Smooth muscle cell (in vitro differentiated cells): ENCODE measurements around the gene RCC2. TPM values are rescaled to one million over a fixed set of nuclear protein-coding genes. Genes with fewer than 3 reads are reported as not detected.

Experiments
- DNase-seq: peaks from one replicate; lab custom pipeline; 2025; ENCODE audit not compliant: unreplicated experiment; lab: John Stamatoyannopoulos, UW
- H2AFZ ChIP-seq: fragments of 200-600 bp; sonication (generic); 2 replicates; pipeline ENCODE4 v1.6.0; 2016; ENCODE audit warnings: antibody characterized with exemption, low read depth, mild to moderate bottlenecking
- H3F3A ChIP-seq: fragments of 200-600 bp; sonication (generic); 2 replicates; pipeline ENCODE4 v1.6.0; 2017; ENCODE audit warnings: antibody characterized with exemption, low read depth
- H3K27ac ChIP-seq: fragments of 200-600 bp; sonication (generic); 2 replicates; pipeline ENCODE4 v1.5.1; 2016; ENCODE audit warnings: low read depth, mild to moderate bottlenecking
- H3K27me3 ChIP-seq: fragments of 200-600 bp; sonication (generic); 2 replicates; pipeline ENCODE4 v1.6.1; 2016; ENCODE audit warnings: low read depth, mild to moderate bottlenecking
- H3K36me3 ChIP-seq: fragments of 200-600 bp; sonication (generic); 2 replicates; pipeline ENCODE4 v1.5.1; 2016; ENCODE audit warnings: low read depth
- H3K4me1 ChIP-seq: fragments of 200-600 bp; sonication (generic); 2 replicates; pipeline ENCODE4 v1.5.1; 2016; ENCODE audit warnings: low read depth
- H3K4me2 ChIP-seq: fragments of 200-600 bp; sonication (generic); 2 replicates; pipeline ENCODE4 v1.6.0; 2016; ENCODE audit warnings: mild to moderate bottlenecking
- H3K4me3 ChIP-seq: fragments of 200-600 bp; sonication (generic); 2 replicates; pipeline ENCODE4 v1.5.1; 2016; ENCODE audit warnings: mild to moderate bottlenecking
- H3K79me2 ChIP-seq: fragments of 200-600 bp; sonication (generic); 2 replicates; pipeline ENCODE4 v1.6.0; 2016; ENCODE audit warnings: low read depth, mild to moderate bottlenecking
- H3K9ac ChIP-seq: fragments of 200-600 bp; sonication (generic); 2 replicates; pipeline ENCODE4 v1.6.0; 2016; ENCODE audit warnings: low read depth
- H3K9me3 ChIP-seq: fragments of 200-600 bp; sonication (generic); replicated peaks from 2 replicates; pipeline ENCODE4 v1.5.1; 2016; ENCODE audit warnings: low read depth
- H4K20me1 ChIP-seq: fragments of 200-600 bp; sonication (generic); 2 replicates; pipeline ENCODE4 v1.6.0; 2016; ENCODE audit warnings: low read depth
- WGBS: methylation state at CpG from one replicate; pipeline ENCODE4 v1.1.7; 2016; ENCODE audit warnings: low lambda C conversion rate; 5-methylcytosine and 5-hydroxymethylcytosine counted together
- polyA plus RNA-seq: library from polyadenylated mRNA; unstranded; fragments of >200 nt; fragmentation: Nextera tagmentation; extraction: Ambion mirVana; gene quantifications from 2 replicates; pipeline ENCODE4 v1.2.1, GENCODE V29; 2016
- total RNA-seq: library from RNA; depleted of rRNA; stranded (reverse); fragments of >200 nt; gene quantifications from 2 replicates; pipeline ENCODE4 v1.2.3, GENCODE V29; 2014
- TF ChIP-seq, protein P1 (sequence below): fragments of 200-600 bp; sonication (generic); IDR thresholded peaks from 2 replicates; pipeline ENCODE4 v1.5.1; 2017; ENCODE audit warnings: borderline replicate concordance, mild to moderate bottlenecking, antibody characterized with exemption; ENCODE audit not compliant: insufficient read depth, poor library complexity, severe bottlenecking

The RCC2 gene
- total and polyA plus RNA-seq, 2 experiments from 2014 or later = 28.0 to 44.5 TPM

DNA sequence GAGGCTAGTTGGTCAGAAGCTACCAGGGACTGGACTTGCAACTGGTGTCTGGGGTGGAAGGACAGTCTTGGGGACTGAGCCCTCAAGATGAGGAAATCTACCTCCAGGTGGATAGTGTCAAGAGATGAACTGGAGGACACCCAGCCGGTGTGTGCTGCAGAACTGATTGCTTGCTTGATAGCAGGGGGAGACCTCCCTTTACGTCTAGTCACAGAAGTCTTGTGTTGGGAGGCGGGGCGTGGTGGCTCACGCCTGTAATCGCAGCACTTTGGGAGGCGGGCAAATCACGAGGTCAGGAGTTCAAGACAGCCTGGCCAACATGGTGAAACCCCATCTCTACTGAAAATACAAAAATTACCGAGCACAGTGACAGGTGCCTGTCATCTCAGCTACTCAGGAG, 4.9 kb downstream of the RCC2 start:
- Histone ChIP-seq H3K27ac (no peak overlapping the region), H4K20me1 (peaks cover 77% of the 10 kb centered on the region), H3F3A (peaks cover 11% of the 10 kb centered on the region), H3K36me3 (no peaks in the 10 kb centered on the region), H3K4me3 (no peak overlapping the region), H3K4me2 (no peak overlapping the region), H3K9me3 (no peaks in the 10 kb centered on the region), H3K27me3 (no peaks in the 10 kb centered on the region), H3K4me1 (peaks cover 14% of the 10 kb centered on the region), H3K79me2 (peaks cover 75% of the 10 kb centered on the region), H2AFZ (no peak overlapping the region), H3K9ac (no peak overlapping the region)
- no peak for DNase-seq
- TF ChIP-seq, protein P1, sequence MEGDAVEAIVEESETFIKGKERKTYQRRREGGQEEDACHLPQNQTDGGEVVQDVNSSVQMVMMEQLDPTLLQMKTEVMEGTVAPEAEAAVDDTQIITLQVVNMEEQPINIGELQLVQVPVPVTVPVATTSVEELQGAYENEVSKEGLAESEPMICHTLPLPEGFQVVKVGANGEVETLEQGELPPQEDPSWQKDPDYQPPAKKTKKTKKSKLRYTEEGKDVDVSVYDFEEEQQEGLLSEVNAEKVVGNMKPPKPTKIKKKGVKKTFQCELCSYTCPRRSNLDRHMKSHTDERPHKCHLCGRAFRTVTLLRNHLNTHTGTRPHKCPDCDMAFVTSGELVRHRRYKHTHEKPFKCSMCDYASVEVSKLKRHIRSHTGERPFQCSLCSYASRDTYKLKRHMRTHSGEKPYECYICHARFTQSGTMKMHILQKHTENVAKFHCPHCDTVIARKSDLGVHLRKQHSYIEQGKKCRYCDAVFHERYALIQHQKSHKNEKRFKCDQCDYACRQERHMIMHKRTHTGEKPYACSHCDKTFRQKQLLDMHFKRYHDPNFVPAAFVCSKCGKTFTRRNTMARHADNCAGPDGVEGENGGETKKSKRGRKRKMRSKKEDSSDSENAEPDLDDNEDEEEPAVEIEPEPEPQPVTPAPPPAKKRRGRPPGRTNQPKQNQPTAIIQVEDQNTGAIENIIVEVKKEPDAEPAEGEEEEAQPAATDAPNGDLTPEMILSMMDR = no peak
- 85% methylated on average over 9 of the region's 9 CpGs for WGBS

DNA sequence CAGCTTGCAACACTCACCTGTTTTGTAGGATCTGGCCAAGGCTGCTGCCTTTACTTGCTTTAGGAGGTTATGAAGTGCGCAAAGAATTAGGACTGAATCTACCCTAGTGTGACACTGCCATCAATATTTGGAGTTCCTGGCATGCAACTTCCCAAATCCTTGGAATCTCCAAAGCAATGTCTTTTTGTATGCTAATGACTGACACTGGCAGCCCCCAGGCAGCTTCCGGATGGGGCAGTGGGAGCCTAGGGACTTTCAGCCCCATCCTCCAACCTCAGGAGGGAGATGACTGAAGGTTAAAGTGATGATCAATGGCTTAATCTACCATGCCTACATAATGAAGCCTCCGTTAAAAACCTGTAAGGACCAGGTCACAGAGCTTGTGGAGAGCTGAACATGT, 5.5 kb downstream of the RCC2 start:
- H3K4me3 ChIP-seq = no peak overlapping the region
- H2AFZ ChIP-seq = no peak overlapping the region
- H3K9me3 ChIP-seq = no peaks in the 10 kb centered on the region
- H4K20me1 ChIP-seq = peaks cover 83% of the 10 kb centered on the region
- peaks cover 80% of the 10 kb centered on the region for H3K79me2 ChIP-seq
- peaks cover 14% of the 10 kb centered on the region for H3K4me1 ChIP-seq
- no peak overlapping the region for H3K27ac ChIP-seq
- WGBS = 64% methylated on average over 3 of the region's 3 CpGs
- no peak for DNase-seq
- H3K36me3 ChIP-seq = no peaks in the 10 kb centered on the region
- H3K4me2 ChIP-seq = no peak overlapping the region
- peaks cover 11% of the 10 kb centered on the region for H3F3A ChIP-seq
- TF ChIP-seq, protein P1 = no peak
- H3K9ac ChIP-seq = no peak overlapping the region
- no peaks in the 10 kb centered on the region for H3K27me3 ChIP-seq

DNA sequence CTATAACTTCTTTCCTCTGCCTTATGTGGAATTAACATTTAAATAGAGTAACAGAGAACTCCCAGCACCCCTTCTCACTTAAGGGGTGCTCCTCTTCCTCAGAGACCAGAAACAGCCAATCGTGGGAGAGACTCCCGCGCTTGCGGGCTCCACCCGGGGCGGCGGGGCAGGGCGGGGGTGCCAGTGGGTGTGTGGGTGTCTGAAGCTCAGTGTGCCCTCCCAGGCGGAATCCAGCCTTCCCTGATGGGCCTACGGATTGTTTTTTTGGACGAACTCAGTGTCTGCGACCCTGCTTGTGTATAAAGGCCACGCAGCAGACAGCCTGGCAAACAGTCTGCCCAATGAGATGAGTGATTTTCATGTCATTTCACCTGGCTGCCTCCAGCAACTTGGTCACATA, 6.2 kb downstream of the RCC2 start:
- H3K27ac ChIP-seq = no peak overlapping the region
- DNase-seq = no peak
- no peaks in the 10 kb centered on the region for H3K27me3 ChIP-seq
- peaks cover 82% of the 10 kb centered on the region for H3K79me2 ChIP-seq
- TF ChIP-seq, protein P1 = no peak
- H3K9me3 ChIP-seq = no peaks in the 10 kb centered on the region
- no peaks in the 10 kb centered on the region for H3K36me3 ChIP-seq
- no peak overlapping the region for H3K9ac ChIP-seq
- peaks cover 6% of the 10 kb centered on the region for H3F3A ChIP-seq
- peaks cover 14% of the 10 kb centered on the region for H3K4me1 ChIP-seq
- 97% methylated on average over 13 of the region's 13 CpGs for WGBS
- no peak overlapping the region for H2AFZ ChIP-seq
- no peak overlapping the region for H3K4me3 ChIP-seq
- peaks cover 90% of the 10 kb centered on the region for H4K20me1 ChIP-seq
- no peak overlapping the region for H3K4me2 ChIP-seq

DNA sequence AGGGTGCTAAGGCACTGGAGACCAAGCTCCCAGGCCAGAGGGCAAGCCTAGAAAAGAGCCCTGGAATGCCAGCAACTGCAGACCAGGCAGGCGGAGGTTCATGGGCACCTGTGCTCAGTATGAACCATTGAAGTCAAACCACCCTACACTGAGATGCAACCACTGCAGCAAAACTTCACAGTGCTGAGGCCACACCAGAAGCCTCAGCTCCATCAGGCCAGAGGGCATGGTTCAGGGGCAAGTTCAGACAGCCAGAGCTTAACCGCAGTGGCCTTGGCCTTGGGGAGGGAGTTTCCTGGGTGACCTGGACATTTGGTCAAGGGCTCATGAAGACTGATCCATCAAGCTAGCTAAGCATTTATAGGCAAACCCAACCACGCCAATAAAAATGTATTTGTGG, 7.1 kb downstream of the RCC2 start:
- H3K4me2 ChIP-seq = no peak overlapping the region
- H3K9ac ChIP-seq = no peak overlapping the region

More for the DNA sequence above, 7.1 kb downstream of the RCC2 start:
- H3K27ac ChIP-seq = no peak overlapping the region
- H3K36me3 ChIP-seq = no peaks in the 10 kb centered on the region
- H3F3A ChIP-seq = peaks cover 6% of the 10 kb centered on the region
- H3K4me1 ChIP-seq = peaks cover 14% of the 10 kb centered on the region
- H3K4me3 ChIP-seq = no peak overlapping the region
- TF ChIP-seq, protein P1 = no peak
- peaks cover 99% of the 10 kb centered on the region for H4K20me1 ChIP-seq
- H3K27me3 ChIP-seq = no peaks in the 10 kb centered on the region
- no peak for DNase-seq
- no peak overlapping the region for H2AFZ ChIP-seq
- 100% methylated on average over 3 of the region's 3 CpGs for WGBS
- H3K9me3 ChIP-seq = no peaks in the 10 kb centered on the region
- H3K79me2 ChIP-seq = peaks cover 88% of the 10 kb centered on the region
